Lower leg skin (tissue), 3 donors: ENCODE measurements around the gene ZMYM1.

Experiments used
- POLR2A ChIP-seq, 2 donors: fragments of 450-650 bp; IDR thresholded peaks; one replicate each; pipeline ENCODE4 v1.6.1; 2016 to 2017; ENCODE audit warnings: antibody characterized with exemption in 2 of 2, mild to moderate bottlenecking in 1 of 2, moderate library complexity in 1 of 2
- TF ChIP-seq, protein P1 (sequence below), 3 donors: fragments of 450-650 bp; IDR thresholded peaks; one replicate each; pipeline ENCODE4 v1.5.1; 2016; ENCODE audit warnings: antibody characterized with exemption in 3 of 3, mild to moderate bottlenecking in 3 of 3, moderate library complexity in 2 of 3

DNA sequence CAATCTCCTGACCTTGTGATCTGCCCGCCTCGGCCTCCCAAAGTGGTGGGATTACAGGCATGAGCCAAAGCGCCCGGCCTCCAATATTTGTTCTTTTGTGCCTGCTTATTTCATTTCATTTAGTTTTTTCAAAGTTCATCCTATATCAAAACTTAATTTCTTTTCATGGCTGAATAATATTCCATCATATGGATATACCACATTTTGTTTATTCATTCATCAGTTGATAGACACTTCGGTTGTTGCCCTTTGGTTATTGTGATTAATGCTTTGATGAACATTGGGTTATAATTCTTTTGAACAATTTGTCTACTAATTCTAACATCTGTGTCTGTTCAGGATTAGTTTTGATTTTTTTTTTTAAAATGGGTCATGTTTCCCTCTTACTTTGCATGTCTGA, 72.0 kb downstream of the ZMYM1 start:
- TF ChIP-seq POLR2A (IDR thresholded peaks at IDR 0.05) = no peak
- TF ChIP-seq, protein P1, sequence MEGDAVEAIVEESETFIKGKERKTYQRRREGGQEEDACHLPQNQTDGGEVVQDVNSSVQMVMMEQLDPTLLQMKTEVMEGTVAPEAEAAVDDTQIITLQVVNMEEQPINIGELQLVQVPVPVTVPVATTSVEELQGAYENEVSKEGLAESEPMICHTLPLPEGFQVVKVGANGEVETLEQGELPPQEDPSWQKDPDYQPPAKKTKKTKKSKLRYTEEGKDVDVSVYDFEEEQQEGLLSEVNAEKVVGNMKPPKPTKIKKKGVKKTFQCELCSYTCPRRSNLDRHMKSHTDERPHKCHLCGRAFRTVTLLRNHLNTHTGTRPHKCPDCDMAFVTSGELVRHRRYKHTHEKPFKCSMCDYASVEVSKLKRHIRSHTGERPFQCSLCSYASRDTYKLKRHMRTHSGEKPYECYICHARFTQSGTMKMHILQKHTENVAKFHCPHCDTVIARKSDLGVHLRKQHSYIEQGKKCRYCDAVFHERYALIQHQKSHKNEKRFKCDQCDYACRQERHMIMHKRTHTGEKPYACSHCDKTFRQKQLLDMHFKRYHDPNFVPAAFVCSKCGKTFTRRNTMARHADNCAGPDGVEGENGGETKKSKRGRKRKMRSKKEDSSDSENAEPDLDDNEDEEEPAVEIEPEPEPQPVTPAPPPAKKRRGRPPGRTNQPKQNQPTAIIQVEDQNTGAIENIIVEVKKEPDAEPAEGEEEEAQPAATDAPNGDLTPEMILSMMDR (IDR thresholded peaks at IDR 0.05) = no peak
